Vagina (tissue), 2 donors: Measurements from ENCODE around the gene ATN1.

Experiments
- CTCF ChIP-seq, 3 experiments: fragments of 450-650 bp in 2 of 3; fragments of 200-600 bp in 1 of 3; sonication (generic) in 1 of 3; IDR thresholded peaks; one replicate each; pipeline ENCODE4 v1.5.1; 2017 to 2019; ENCODE audit warnings: antibody characterized with exemption in 3 of 3, mild to moderate bottlenecking in 2 of 3, moderate library complexity in 2 of 3
- POLR2A ChIP-seq, 2 donors: fragments of 450-650 bp; IDR thresholded peaks; one replicate each; pipeline ENCODE4 v1.6.1; 2017; ENCODE audit warnings: antibody characterized with exemption in 2 of 2, mild to moderate bottlenecking in 2 of 2, moderate library complexity in 2 of 2

GRCh38 chr12:6934110-6934509, 6.4 kb downstream of the ATN1 start:
- no peak for TF ChIP-seq CTCF (IDR thresholded peaks at IDR 0.05)
- no peak for TF ChIP-seq POLR2A (IDR thresholded peaks at IDR 0.05)
